Measurements from ENCODE around the gene CLIP4. TPM values are rescaled to one million over a fixed set of nuclear protein-coding genes. Genes with fewer than 3 reads are reported as not detected.

The CLIP4 gene
- total RNA-seq, 1 donor from 2014 or later: 51.1 TPM

DNA sequence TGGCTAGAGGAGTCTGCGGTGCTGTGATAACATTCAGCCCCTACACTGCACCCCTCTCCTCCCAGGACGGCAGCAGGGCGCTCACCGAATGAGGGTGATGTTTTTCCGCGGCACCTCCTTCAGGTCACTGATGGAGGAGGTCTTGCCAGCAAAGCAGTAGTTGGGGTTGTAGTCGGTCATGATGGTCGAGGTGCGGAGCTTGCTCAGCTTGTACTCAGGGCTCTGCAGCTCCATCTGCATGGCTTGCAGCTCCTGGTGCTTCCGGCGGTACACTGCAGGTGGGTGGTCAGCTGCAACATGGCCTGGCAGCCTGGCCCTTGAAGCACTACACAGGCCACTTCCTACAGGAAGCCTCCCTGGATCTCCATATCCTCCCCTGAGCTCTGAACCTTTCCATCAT is 108.0 kb downstream of the CLIP4 start:
- no peak for DNase-seq

DNA sequence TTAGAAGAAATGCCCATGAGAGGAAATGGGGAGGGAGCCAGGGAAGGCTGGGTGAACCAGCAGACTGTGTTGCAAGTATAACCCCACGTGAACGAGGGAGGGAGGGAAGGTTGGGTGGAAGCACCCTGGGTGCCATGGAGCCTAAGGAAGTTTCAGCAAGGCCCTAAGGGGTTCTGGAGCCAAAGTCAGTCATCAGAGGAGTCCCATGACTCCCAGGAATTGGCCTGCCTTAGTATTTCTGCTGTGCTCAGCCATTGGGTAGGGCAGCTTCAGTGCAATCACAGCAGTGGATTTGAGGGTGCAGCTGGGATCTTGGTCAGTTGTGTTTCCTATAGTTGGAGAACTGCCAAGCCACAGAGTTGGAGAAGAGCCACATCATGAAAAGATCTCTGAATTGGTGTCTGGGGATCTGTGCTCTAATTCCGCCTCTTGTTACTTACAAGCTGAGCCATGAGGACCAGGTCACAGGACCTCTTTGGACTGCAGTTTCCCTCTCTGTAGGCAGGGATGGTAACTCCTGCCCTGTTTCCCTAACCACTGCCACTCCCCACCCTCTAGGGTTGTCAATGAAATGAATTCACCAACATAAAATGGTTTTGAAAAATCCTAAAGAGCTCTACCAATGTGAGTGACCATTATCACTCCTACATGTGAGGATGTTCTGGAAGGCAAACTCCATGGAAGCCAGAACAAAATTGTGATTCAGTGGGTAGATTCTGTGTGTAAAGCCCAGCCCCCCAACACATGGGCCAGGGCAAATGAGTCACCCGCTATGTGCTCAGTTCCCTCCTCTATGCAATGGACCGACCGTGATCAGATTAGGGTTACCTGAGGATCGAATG is 108.9 kb downstream of the CLIP4 start:
- peak; percentile 54 for DNase-seq

DNA sequence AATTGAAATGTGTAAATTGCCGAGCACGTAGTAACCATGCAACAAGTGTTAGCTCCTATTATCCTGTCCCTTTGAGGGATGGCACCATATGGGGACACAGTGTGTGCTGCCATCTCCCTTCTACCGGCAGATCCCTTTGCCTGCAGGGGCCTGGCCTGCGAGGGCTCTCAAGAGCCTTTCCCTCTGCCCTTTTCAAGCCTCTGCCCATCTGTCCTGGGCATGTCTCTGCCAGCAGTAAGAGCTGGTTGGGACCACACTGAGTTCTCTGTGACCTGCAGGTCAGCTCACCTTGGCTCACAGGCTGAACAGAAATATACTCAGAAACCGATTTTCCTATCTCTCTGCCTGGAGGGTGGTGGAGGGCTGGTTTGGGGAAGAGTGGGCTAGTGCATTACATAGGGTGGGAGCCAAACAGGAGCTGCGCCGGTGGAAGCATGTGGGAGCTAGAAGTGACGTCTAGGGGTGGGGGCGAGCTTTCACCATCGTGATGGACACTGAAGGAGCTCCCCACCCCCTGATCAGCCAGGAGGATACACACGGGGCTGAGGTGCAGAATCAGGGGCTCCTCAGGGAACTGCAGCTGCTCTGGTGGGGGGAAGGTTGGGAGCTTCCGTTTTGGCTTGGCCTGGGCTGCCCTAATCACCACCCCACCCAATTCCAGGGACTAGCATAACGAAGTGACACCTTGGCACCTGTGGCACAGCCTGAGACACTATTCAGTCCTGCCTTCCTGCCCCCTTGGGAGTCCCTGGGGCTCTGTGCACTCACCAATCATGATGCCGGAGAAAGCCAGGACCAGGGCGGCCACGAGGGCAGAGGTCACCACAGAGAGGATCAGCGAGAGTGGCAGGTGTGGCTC is 109.7 kb downstream of the CLIP4 start:
- no peak for DNase-seq

- DNase-seq: no peak
Measured at GRCh38 chr2:29225814-29226213, 110.6 kb downstream of the CLIP4 start.

GRCh38 chr2:29226375-29226774 is 111.2 kb downstream of the CLIP4 start:
- no peak for DNase-seq

- DNase-seq: no peak
Measured at GRCh38 chr2:29226808-29227207, 111.6 kb downstream of the CLIP4 start.

DNA sequence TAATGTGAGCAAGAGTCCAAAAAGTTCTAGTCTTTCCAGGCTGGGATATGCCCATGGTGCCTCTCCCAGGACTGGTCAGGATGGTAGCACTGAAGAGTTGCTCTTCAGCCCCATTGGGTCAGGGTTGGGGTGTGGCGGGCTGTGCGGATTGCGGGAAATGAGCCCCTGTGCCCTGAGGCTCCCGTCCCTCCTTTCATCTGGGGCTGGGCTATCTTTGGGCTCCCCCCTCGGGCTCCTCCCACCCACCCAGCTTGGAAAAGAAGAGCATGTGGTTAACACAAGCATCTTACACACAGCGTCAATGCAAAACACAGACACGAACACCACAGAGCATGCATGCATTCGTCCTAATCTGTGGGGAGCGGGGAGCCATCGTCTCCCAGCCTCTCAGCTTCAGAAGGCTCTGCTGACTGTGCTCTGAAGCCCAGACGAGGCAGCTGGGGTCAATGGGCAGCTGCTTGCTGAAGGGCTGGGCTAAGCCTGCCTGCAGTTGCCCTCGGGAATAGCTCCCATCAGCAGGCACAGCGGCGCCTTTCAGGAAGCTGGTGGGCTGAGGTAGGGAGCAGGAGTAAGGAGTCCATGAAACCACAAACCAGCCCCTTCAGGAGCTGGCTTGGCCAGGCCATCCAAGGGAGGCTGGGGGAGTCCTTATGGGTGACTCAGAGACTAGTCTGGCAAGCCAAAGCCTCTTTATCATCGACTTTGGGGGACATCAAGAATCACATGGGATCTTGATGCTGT is 112.9 kb downstream of the CLIP4 start:
- no peak for DNase-seq

DNA sequence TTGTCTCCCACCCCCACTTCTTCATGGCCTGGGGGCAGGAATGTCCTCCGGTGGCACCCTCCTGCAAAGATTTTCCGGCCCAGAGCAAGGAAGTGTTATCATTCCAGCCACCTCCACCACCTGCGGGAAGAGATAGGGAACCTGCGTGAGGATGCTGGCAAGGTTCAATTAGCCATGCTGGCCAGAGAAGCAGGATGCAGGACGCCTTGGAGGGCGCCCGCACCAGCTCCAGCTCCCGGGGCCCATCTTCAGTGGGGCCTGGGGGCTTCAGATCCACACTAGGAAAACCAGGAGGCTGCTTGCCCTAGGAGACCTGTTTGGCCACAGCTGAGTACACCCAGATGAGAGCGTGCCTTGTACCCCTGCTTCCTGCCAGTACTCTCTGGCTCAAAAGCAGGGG is 113.7 kb downstream of the CLIP4 start:
- DNase-seq: no peak

DNA sequence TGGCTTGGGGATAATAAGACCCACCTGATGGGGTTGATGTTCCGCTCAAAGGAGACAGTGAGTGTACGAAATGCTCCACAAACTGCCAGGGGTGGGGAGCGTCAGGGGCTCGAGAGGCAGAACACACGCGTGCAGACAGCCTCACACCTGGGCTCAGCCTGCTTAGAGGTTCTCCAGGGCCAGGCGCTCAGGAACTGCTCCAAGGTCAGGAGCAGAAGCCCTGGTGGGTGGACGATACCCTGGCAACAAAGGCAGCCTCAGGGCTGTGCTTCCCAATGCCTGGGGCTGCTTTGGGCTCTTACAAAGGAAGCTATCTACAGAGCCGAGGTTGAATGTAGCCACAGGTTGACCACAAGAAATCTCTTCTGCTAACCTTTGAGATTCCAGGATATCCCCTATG is 114.4 kb downstream of the CLIP4 start:
- DNase-seq: no peak

GRCh38 chr2:29232041-29232440 is 116.8 kb downstream of the CLIP4 start:
- no peak for DNase-seq

DNA sequence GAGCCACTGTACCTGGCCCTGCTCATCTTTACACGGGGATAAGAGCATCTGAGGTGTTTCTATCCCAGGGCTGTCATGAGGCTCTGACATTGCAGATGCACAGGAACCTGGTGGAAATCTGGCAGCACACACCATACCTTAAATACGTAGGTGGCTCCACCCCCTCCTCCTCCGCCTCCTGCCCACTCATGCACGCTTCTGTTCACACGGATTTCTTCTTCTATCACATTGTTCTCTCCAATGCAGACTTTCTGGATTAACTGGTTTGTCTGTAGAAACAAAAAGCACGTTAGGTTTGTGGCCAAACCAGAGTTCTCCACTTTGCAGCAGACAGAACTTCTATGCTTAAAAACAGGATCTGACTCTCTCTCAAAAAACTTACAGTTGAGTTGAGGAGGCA is 118.2 kb downstream of the CLIP4 start:
- DNase-seq: no peak

DNA sequence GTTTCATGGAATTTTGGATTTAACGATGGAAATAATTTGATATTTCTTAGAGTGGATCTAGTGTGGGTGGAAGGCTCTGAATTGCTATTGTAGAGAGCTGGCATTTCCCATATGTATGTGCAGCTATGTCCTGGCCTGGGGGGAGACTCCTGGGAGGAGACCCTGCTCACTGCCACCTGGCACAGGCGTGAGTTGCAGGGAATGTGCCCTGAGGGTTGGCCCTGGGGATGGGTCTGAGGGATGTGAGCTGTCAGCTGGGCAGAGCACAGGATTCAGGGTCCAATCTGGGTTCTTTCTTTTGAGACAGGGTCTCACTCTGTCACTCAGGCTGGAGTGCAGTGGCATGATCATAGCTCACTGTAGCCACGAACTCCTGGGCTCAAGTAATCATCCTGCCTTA is 120.2 kb downstream of the CLIP4 start:
- no peak for DNase-seq

- DNase-seq: no peak
Measured at GRCh38 chr2:29236074-29236473, 120.9 kb downstream of the CLIP4 start.

GRCh38 chr2:29238497-29238896 is 123.3 kb downstream of the CLIP4 start:
- no peak for DNase-seq

Other genes with a start within 250 kb of the CLIP4 start
- 19.3 TPM for gene TRMT61B, start 245.1 kb upstream of the CLIP4 start, total RNA-seq
- 47.7 TPM for gene WDR43, start 220.7 kb upstream of the CLIP4 start, total RNA-seq
- 0.69 TPM for gene TOGARAM2, start 134.1 kb upstream of the CLIP4 start, total RNA-seq
- gene PCARE, start 40.9 kb upstream of the CLIP4 start, total RNA-seq: 0.10 TPM